AG09309 (cell line): Measurements from ENCODE around the gene C15orf39.

Experiments
- DNase-seq: peaks from one replicate; pipeline ENCODE4 v3.0.0-alpha.2; 2010; ENCODE audit warnings: low read depth
- H3K4me3 ChIP-seq: 2 replicates; pipeline ENCODE4 v1.5.1; 2011; ENCODE audit warnings: mild to moderate bottlenecking, low read depth, low read length, moderate library complexity; ENCODE audit not compliant: control insufficient read depth
- CTCF ChIP-seq: IDR thresholded peaks from 2 replicates; pipeline ENCODE4 v1.5.1; 2011; ENCODE audit warnings: mild to moderate bottlenecking, low read depth, low read length, inconsistent platforms; ENCODE audit not compliant: insufficient read depth, control insufficient read depth; ENCODE audit errors: missing control alignments

The C15orf39 gene

GRCh38 chr15:75178171-75178937 is 23.3 kb upstream of the C15orf39 start:
- TF ChIP-seq CTCF: no peak
- H3K4me3 ChIP-seq: no peak overlapping the region
- no peak for DNase-seq

GRCh38 chr15:75178938-75179745 is 22.5 kb upstream of the C15orf39 start:
- no peak for DNase-seq
- no peak for TF ChIP-seq CTCF
- no peak overlapping the region for H3K4me3 ChIP-seq

GRCh38 chr15:75179746-75180140 is 21.9 kb upstream of the C15orf39 start:
- H3K4me3 ChIP-seq: no peak overlapping the region
- TF ChIP-seq CTCF: no peak
- no peak for DNase-seq

- DNase-seq: no peak
- H3K4me3 ChIP-seq: no peak overlapping the region
- TF ChIP-seq CTCF: no peak
Observed at GRCh38 chr15:75181780-75182179, 19.9 kb upstream of the C15orf39 start.

GRCh38 chr15:75182187-75183131 is 19.2 kb upstream of the C15orf39 start:
- no peak for TF ChIP-seq CTCF
- no peak for DNase-seq
- H3K4me3 ChIP-seq: no peak overlapping the region
